Vagina (tissue), 2 donors: ENCODE measurements around the gene TDRD3. TPM values are rescaled to one million over a fixed set of nuclear protein-coding genes. Genes with fewer than 3 reads are reported as not detected.

Source experiments
- DNase-seq, 2 donors: peaks; one replicate each; pipeline ENCODE4 v3.0.0-alpha.2; 2017; ENCODE audit errors: extremely low spot score in 2 of 2
- H3K27ac ChIP-seq: fragments of 200-600 bp; sonication (generic); one replicate; pipeline ENCODE4 v1.5.1; 2019
- H3K27me3 ChIP-seq: fragments of 200-600 bp; sonication (generic); one replicate; pipeline ENCODE4 v1.5.1; 2019
- H3K36me3 ChIP-seq, 2 donors: fragments of 200-600 bp; sonication (generic); one replicate each; pipeline ENCODE4 v1.5.1; 2017 to 2019
- H3K4me1 ChIP-seq: fragments of 200-600 bp; sonication (generic); one replicate; pipeline ENCODE4 v1.5.1; 2019
- H3K4me3 ChIP-seq, 2 donors: fragments of 200-600 bp; sonication (generic); 1 replicate in 1 of 2; 2 replicates in 1 of 2; pipeline ENCODE4 v1.5.1; 2016 to 2019
- H3K9me3 ChIP-seq: fragments of 200-600 bp; sonication (generic); one replicate; pipeline ENCODE4 v1.5.1; 2019
- CTCF ChIP-seq, 3 experiments: fragments of 450-650 bp in 2 of 3; fragments of 200-600 bp in 1 of 3; sonication (generic) in 1 of 3; IDR thresholded peaks; one replicate each; pipeline ENCODE4 v1.5.1; 2017 to 2019; ENCODE audit warnings: antibody characterized with exemption in 3 of 3, mild to moderate bottlenecking in 2 of 3, moderate library complexity in 2 of 3
- POLR2A ChIP-seq, 2 donors: fragments of 450-650 bp; IDR thresholded peaks; one replicate each; pipeline ENCODE4 v1.6.1; 2017; ENCODE audit warnings: antibody characterized with exemption in 2 of 2, mild to moderate bottlenecking in 2 of 2, moderate library complexity in 2 of 2
- POLR2AphosphoS5 ChIP-seq, 2 donors: sonication (generic); formaldehyde crosslinking; IDR thresholded peaks; one replicate each; pipeline ENCODE4 v1.9.0; 2017; ENCODE audit warnings: antibody characterized with exemption in 2 of 2, mild to moderate bottlenecking in 2 of 2, low read depth in 1 of 2; ENCODE audit not compliant: insufficient read depth in 1 of 2
- intact Hi-C: fragments of 100-400 bp; cut with DNase I; formaldehyde crosslinking; loops from one replicate; pipeline ENCODE4 v1.15.1; 2023
- total RNA-seq: library from RNA; depleted of rRNA; stranded (reverse); fragments of >200 nt; gene quantifications from one replicate; pipeline ENCODE4 v1.2.3, GENCODE V29; 2016

Gene TDRD3
- total RNA-seq, 1 donor from 2014 or later = 24.6 TPM

DNA sequence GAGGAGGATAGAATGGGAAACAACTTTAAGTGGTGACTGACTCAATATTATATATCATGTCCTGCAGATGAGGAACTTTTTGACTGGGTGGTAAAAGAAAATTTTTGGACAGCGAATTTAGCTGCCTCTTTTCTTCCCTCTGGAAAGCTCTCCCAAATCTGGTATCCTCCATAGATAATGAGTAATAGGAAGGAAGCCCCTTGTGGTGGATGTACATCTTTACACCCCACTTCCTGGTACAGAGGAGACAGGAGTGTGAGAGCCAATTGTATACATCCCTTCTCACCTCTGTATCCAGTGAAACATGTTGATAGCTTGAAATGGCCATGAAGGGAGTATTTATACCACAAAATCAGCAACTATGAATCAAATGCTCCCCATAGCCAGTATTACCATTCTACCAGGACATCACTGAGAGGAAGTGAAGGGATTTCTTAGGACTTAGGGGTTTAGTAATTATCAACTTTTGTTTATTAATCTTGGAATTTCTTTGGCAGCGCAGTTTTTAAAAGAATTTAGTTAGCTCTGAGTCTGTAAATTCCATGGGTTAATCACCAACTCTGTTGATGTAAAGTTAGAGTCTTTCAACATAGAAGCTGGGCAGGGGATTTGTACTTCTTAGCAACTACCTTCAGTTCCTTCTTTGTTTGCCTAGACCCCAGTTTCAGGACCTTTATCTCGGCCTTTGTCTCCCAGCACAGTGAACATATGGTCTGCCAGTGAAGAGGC is 17.0 kb upstream of the TDRD3 start:
- Histone ChIP-seq H3K4me1 (no peaks in the 10 kb centered on the region), H3K27me3 (no peaks in the 10 kb centered on the region), H3K9me3 (no peaks in the 10 kb centered on the region), H3K4me3 (no peak overlapping the region), H3K27ac (no peak overlapping the region), H3K36me3 (no peaks in the 10 kb centered on the region)
- DNase-seq = no peak
- intact Hi-C loops = no loop called here
- no peak for TF ChIP-seq POLR2A (IDR thresholded peaks at IDR 0.05)

- no peak for DNase-seq
- Histone ChIP-seq H3K4me3 (no peak overlapping the region), H3K4me1 (no peaks in the 10 kb centered on the region), H3K27ac (no peak overlapping the region), H3K27me3 (no peaks in the 10 kb centered on the region), H3K9me3 (no peaks in the 10 kb centered on the region), H3K36me3 (no peaks in the 10 kb centered on the region)
- intact Hi-C loops = no loop called here
- no peak for TF ChIP-seq CTCF (IDR thresholded peaks at IDR 0.05)
- no peak for TF ChIP-seq POLR2A (IDR thresholded peaks at IDR 0.05)
- TF ChIP-seq POLR2AphosphoS5 (IDR thresholded peaks at IDR 0.05; ENCODE audit: insufficient read depth in 1 of 2, low read depth in 1 of 2) = no peak
These were observed 12.1 kb upstream of the TDRD3 start for GRCh38 chr13:60384911-60385310.

- intact Hi-C loops = no loop called here
- TF ChIP-seq CTCF (IDR thresholded peaks at IDR 0.05) = no peak
- TF ChIP-seq POLR2A (IDR thresholded peaks at IDR 0.05) = no peak
- TF ChIP-seq POLR2AphosphoS5 (IDR thresholded peaks at IDR 0.05; ENCODE audit: insufficient read depth in 1 of 2, low read depth in 1 of 2) = no peak
These were observed 10.8 kb upstream of the TDRD3 start for GRCh38 chr13:60386250-60386649.

DNA sequence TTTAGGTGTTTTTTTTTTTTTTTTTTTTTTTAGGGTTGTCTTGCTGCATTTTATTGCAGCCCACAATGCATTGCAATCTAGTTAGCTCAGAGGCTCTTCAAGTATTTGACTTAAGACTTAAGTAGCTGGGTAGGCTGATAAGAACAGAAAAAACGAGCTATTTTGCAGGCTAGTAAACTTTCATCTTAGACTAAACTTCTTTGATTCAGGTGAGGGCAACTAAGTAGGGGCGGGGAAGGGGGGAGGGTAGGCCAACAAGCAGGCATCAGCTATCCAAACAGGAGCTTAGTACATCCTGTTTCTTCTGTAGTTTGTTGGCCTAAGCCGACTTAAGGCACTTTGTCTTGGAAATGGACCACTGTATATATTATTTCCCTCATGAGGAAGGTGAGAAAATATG is 4.9 kb upstream of the TDRD3 start:
- Histone ChIP-seq H3K36me3 (no peaks in the 10 kb centered on the region), H3K9me3 (no peaks in the 10 kb centered on the region), H3K27me3 (no peaks in the 10 kb centered on the region), H3K27ac (no peak overlapping the region), H3K4me3 (no peak overlapping the region), H3K4me1 (no peaks in the 10 kb centered on the region)
- intact Hi-C loops = no loop called here
- no peak for DNase-seq
- no peak for TF ChIP-seq CTCF (IDR thresholded peaks at IDR 0.05)
- TF ChIP-seq POLR2A (IDR thresholded peaks at IDR 0.05) = no peak
- TF ChIP-seq POLR2AphosphoS5 (IDR thresholded peaks at IDR 0.05; ENCODE audit: insufficient read depth in 1 of 2, low read depth in 1 of 2) = no peak

More at GRCh38 chr13:60386250-60386649, 10.8 kb upstream of the TDRD3 start:
- Histone ChIP-seq H3K4me3 (no peak overlapping the region), H3K27ac (no peak overlapping the region), H3K36me3 (no peaks in the 10 kb centered on the region), H3K27me3 (no peaks in the 10 kb centered on the region), H3K9me3 (no peaks in the 10 kb centered on the region), H3K4me1 (no peaks in the 10 kb centered on the region)
- no peak for DNase-seq

DNA sequence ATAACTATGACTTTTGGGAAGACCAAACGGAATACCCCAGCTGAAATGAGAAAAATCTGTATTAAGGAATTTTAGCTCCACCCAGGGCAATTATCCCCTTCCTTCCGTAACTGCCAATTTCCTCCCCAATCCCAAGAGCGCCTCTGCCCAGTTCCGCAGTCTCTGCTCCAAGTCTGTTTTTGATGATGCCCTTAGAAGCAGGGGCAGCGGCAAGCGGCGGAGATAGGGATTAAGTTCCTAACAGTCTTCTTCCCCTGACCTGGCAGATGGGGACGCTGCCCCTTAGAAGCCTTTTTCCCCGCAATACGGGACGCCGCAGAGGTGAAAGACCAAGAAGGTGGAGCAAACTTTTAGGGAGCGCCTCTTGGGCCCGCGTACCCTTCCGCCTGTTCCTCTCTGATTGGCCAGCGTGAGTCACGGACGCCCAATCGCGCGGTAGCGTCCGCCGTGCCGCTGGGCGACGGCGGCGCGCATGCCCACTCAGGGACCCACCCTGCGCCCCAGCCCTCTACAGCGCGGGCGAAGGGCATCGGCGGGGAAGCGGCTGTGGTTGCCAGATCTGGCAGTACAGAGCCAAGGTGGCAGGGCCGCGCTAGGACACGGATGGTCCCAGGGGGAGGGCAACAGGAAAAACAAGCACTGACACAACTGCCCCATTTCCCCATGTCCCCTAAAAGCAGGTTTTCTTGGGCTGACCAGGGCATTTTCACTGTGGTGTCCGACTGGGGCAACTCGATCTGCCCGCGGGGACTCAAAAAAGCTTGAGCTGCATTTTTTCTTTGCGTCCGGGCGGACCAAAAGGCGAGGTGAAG is 843 bp upstream of the TDRD3 start:
- DNase-seq = peak in 1 of 2 donors; percentile 95
- intact Hi-C loops = no loop called here
- TF ChIP-seq POLR2AphosphoS5 (IDR thresholded peaks at IDR 0.05; ENCODE audit: insufficient read depth in 1 of 2, low read depth in 1 of 2) = peak; percentile 73 to 92
- no peak for TF ChIP-seq CTCF (IDR thresholded peaks at IDR 0.05)
- peak in 1 of 2 donors; percentile 71 for TF ChIP-seq POLR2A (IDR thresholded peaks at IDR 0.05)
- H3K9me3 ChIP-seq = no peaks in the 10 kb centered on the region
- H3K4me3 ChIP-seq = peak overlapping the region; percentile 51 to 85
- no peaks in the 10 kb centered on the region for H3K27me3 ChIP-seq
- H3K4me1 ChIP-seq = peaks cover 18% of the 10 kb centered on the region
- peak overlapping the region; percentile 97 for H3K27ac ChIP-seq
- no peaks in the 10 kb centered on the region for H3K36me3 ChIP-seq
